Neural cell (in vitro differentiated cells): ENCODE data around the gene RNF145. TPM values are rescaled to one million over a fixed set of nuclear protein-coding genes. Genes with fewer than 3 reads are reported as not detected.

ENCODE experiments used
- H2AFZ ChIP-seq: fragments of 200-600, 300-800 bp; sonication (generic), shearing (Covaris generic); 2 replicates; pipeline ENCODE4 v1.6.0; 2014; ENCODE audit warnings: low read depth, mild to moderate bottlenecking, antibody characterized with exemption, low read length, moderate library complexity
- H3F3A ChIP-seq: fragments of 200-600 bp; shearing (Covaris generic); 2 replicates; pipeline ENCODE4 v1.6.1; 2016; ENCODE audit warnings: mild to moderate bottlenecking, moderate library complexity, mixed read lengths, antibody characterized with exemption, low read length; ENCODE audit not compliant: insufficient read depth, poor library complexity, severe bottlenecking
- H3K27ac ChIP-seq: fragments of 200-600, 300-800 bp; sonication (generic), shearing (Covaris generic); 2 replicates; pipeline ENCODE4 v1.5.1; 2014; ENCODE audit warnings: mild to moderate bottlenecking, low read length, moderate library complexity
- H3K27me3 ChIP-seq: fragments of 300-800, 200-600 bp; sonication (generic), shearing (Covaris generic); 2 replicates; pipeline ENCODE4 v1.6.0; 2014; ENCODE audit warnings: mild to moderate bottlenecking, low read depth, low read length, moderate library complexity; ENCODE audit not compliant: insufficient read depth
- H3K36me3 ChIP-seq: fragments of 300-800, 200-600 bp; sonication (generic), shearing (Covaris generic); 2 replicates; pipeline ENCODE4 v1.5.1; 2014; ENCODE audit warnings: mild to moderate bottlenecking, antibody characterized with exemption, low read length, moderate library complexity; ENCODE audit not compliant: insufficient read depth
- H3K4me2 ChIP-seq: fragments of 300-800, 200-600 bp; sonication (generic), shearing (Covaris generic); 2 replicates; pipeline ENCODE4 v1.6.0; 2014; ENCODE audit warnings: mild to moderate bottlenecking, low read length
- H3K4me3 ChIP-seq: fragments of 300-800, 200-600 bp; sonication (generic), shearing (Covaris generic); 2 replicates; pipeline ENCODE4 v1.5.1; 2014; ENCODE audit warnings: mild to moderate bottlenecking, low read length, moderate library complexity
- H3K79me2 ChIP-seq: fragments of 200-600 bp; shearing (Covaris generic); replicated peaks from 2 replicates; pipeline ENCODE4 v1.6.0; 2014; ENCODE audit warnings: mild to moderate bottlenecking, low read length, moderate library complexity; ENCODE audit not compliant: insufficient read depth
- H3K9ac ChIP-seq: fragments of 300-800, 200-600 bp; sonication (generic), shearing (Covaris generic); 2 replicates; pipeline ENCODE4 v1.6.1; 2016; ENCODE audit warnings: mild to moderate bottlenecking, low read length, mixed read lengths
- H3K9me2 ChIP-seq: fragments of 200-600 bp; shearing (Covaris generic); 2 replicates; pipeline ENCODE4 v1.6.1; 2016; ENCODE audit warnings: mild to moderate bottlenecking, low read length, mixed read lengths; ENCODE audit not compliant: insufficient read depth
- H3K9me3 ChIP-seq: fragments of 200-600, 300-800 bp; sonication (generic), shearing (Covaris generic); 2 replicates; pipeline ENCODE4 v1.6.1; 2016; ENCODE audit warnings: mild to moderate bottlenecking, mixed run types, low read length, moderate library complexity, mixed read lengths
- H4K20me1 ChIP-seq: fragments of 200-600 bp; shearing (Covaris generic); 2 replicates; pipeline ENCODE4 v1.6.1; 2016; ENCODE audit warnings: mild to moderate bottlenecking, mixed run types; ENCODE audit not compliant: insufficient read depth
- CTCF ChIP-seq: fragments of 450-650 bp; IDR thresholded peaks from 2 replicates; pipeline ENCODE4 v1.5.1; 2014; ENCODE audit warnings: antibody characterized with exemption, mild to moderate bottlenecking, moderate library complexity; ENCODE audit not compliant: poor library complexity, severe bottlenecking
- EP300 ChIP-seq: fragments of 450-650 bp; conservative IDR thresholded peaks from 2 replicates; pipeline ENCODE4 v1.6.1; 2014; ENCODE audit warnings: antibody characterized with exemption, mild to moderate bottlenecking, moderate library complexity; ENCODE audit not compliant: poor library complexity, severe bottlenecking
- EZH2 ChIP-seq: fragments of 200-600, 300-800 bp; shearing (Covaris generic), sonication (generic); IDR thresholded peaks from 2 replicates; pipeline ENCODE4 v1.6.1; 2014; ENCODE audit warnings: antibody characterized with exemption, low read length, borderline replicate concordance, mild to moderate bottlenecking; ENCODE audit not compliant: insufficient read depth, poor library complexity, severe bottlenecking
- MXI1 ChIP-seq: fragments of 450-650 bp; conservative IDR thresholded peaks from 2 replicates; pipeline ENCODE4 v1.6.1; 2014; ENCODE audit warnings: antibody characterized with exemption, mild to moderate bottlenecking; ENCODE audit not compliant: poor library complexity, severe bottlenecking
- POLR2AphosphoS5 ChIP-seq: IDR thresholded peaks from 2 replicates; pipeline ENCODE4 v1.6.1; 2012
- RAD21 ChIP-seq: fragments of 450-650 bp; conservative IDR thresholded peaks from 2 replicates; pipeline ENCODE4 v1.6.1; 2014; ENCODE audit warnings: antibody characterized with exemption, mild to moderate bottlenecking, moderate library complexity
- REST ChIP-seq: IDR thresholded peaks from 2 replicates; pipeline ENCODE4 v1.6.1; 2012; ENCODE audit warnings: borderline replicate concordance
- SMC3 ChIP-seq: fragments of 450-650 bp; conservative IDR thresholded peaks from 2 replicates; pipeline ENCODE4 v1.6.1; 2014; ENCODE audit warnings: antibody characterized with exemption, mild to moderate bottlenecking, moderate library complexity; ENCODE audit not compliant: poor library complexity
- TAF1 ChIP-seq: IDR thresholded peaks from 2 replicates; pipeline ENCODE4 v1.6.1; 2012; ENCODE audit warnings: low read depth
- polyA plus RNA-seq: library from polyadenylated mRNA; depleted of rRNA; stranded (reverse); fragments of >200 nt; gene quantifications from 2 replicates; pipeline ENCODE4 v1.2.3, GENCODE V29; 2014

Gene RNF145
- polyA plus RNA-seq, 1 donor from 2014 or later, result 52.4 TPM

- Histone ChIP-seq H3K27me3 (no peaks in the 10 kb centered on the region), H3K4me3 (no peak overlapping the region), H3K79me2 (no peaks in the 10 kb centered on the region), H3K9me2 (no peaks in the 10 kb centered on the region), H3K36me3 (no peaks in the 10 kb centered on the region), H3K27ac (no peak overlapping the region), H4K20me1 (no peaks in the 10 kb centered on the region), H2AFZ (no peak overlapping the region), H3F3A (no peaks in the 10 kb centered on the region), H3K9ac (no peak overlapping the region), H3K4me2 (no peak overlapping the region), H3K9me3 (no peaks in the 10 kb centered on the region)
- no peak for TF ChIP-seq POLR2AphosphoS5
- no peak for TF ChIP-seq TAF1
- TF ChIP-seq REST, result no peak
- TF ChIP-seq RAD21, result no peak
- TF ChIP-seq MXI1, result no peak
- no peak for TF ChIP-seq EP300
- TF ChIP-seq CTCF, result no peak
- TF ChIP-seq EZH2, result no peak
- TF ChIP-seq SMC3, result no peak
These were observed 60.3 kb downstream of the RNF145 start for GRCh38 chr5:159149085-159149484.

- no peaks in the 10 kb centered on the region for H3K79me2 ChIP-seq
- H3K27ac ChIP-seq, result no peak overlapping the region
- TF ChIP-seq EZH2 (no peak), SMC3 (no peak), RAD21 (no peak), TAF1 (no peak), CTCF (no peak), MXI1 (no peak), REST (no peak)
- H3K9me2 ChIP-seq, result no peaks in the 10 kb centered on the region
- no peaks in the 10 kb centered on the region for H3F3A ChIP-seq
- H3K9ac ChIP-seq, result no peak overlapping the region
- no peak overlapping the region for H2AFZ ChIP-seq
- no peaks in the 10 kb centered on the region for H3K9me3 ChIP-seq
- H3K27me3 ChIP-seq, result no peaks in the 10 kb centered on the region
- H3K4me2 ChIP-seq, result no peak overlapping the region
- H3K4me3 ChIP-seq, result no peak overlapping the region
- H4K20me1 ChIP-seq, result no peaks in the 10 kb centered on the region
- H3K36me3 ChIP-seq, result no peaks in the 10 kb centered on the region
These were observed 61.4 kb downstream of the RNF145 start for GRCh38 chr5:159147976-159148375.
